ENCODE results near the gene GMPPA.

The GMPPA gene

GRCh38 chr2:219522111-219523030 is 23.7 kb downstream of the GMPPA start:
- DNase-seq: no peak

GRCh38 chr2:219523031-219523671 is 24.5 kb downstream of the GMPPA start:
- no peak for DNase-seq

GRCh38 chr2:219524817-219525216 is 26.1 kb downstream of the GMPPA start:
- DNase-seq: no peak

- DNase-seq: no peak
Observed at GRCh38 chr2:219525533-219526232, 27.0 kb downstream of the GMPPA start.

GRCh38 chr2:219526320-219527075 is 27.8 kb downstream of the GMPPA start:
- no peak for DNase-seq

GRCh38 chr2:219527076-219527394 is 28.3 kb downstream of the GMPPA start:
- no peak for DNase-seq

GRCh38 chr2:219527472-219527871 is 28.8 kb downstream of the GMPPA start:
- DNase-seq: no peak

- DNase-seq: peak; percentile 86
Observed at GRCh38 chr2:219530048-219530963, 31.6 kb downstream of the GMPPA start.

- DNase-seq: no peak
Observed at GRCh38 chr2:219531639-219532377, 33.1 kb downstream of the GMPPA start.

- DNase-seq: no peak
Observed at GRCh38 chr2:219532378-219532649, 33.6 kb downstream of the GMPPA start.

- no peak for DNase-seq
Observed at GRCh38 chr2:219533930-219534661, 35.4 kb downstream of the GMPPA start.

- no peak for DNase-seq
Observed at GRCh38 chr2:219536425-219536824, 37.7 kb downstream of the GMPPA start.

- DNase-seq: no peak
Observed at GRCh38 chr2:219536967-219537366, 38.3 kb downstream of the GMPPA start.

- DNase-seq: no peak
Observed at GRCh38 chr2:219537657-219538488, 39.2 kb downstream of the GMPPA start.

- DNase-seq: no peak
Observed at GRCh38 chr2:219538504-219538951, 39.8 kb downstream of the GMPPA start.

GRCh38 chr2:219538956-219539788 is 40.5 kb downstream of the GMPPA start:
- DNase-seq: no peak

- DNase-seq: no peak
Observed at GRCh38 chr2:219539926-219540678, 41.4 kb downstream of the GMPPA start.

Measured in activated naive CD4-positive, alpha-beta T cell treated with anti-CD3 and anti-CD28 coated beads, Interleukin-2, amount 50 U/mL, for 16 hours (primary cell).